ENCODE measurements around the gene PLEKHG1. TPM values are rescaled to one million over a fixed set of nuclear protein-coding genes. Genes with fewer than 3 reads are reported as not detected.

PLEKHG1 gene
- total and polyA plus RNA-seq, 2 of the 13 experiments (the other 11 are each of a cell fraction or from before 2014, with no cell fraction given), result 0.03 to 0.04 TPM

GRCh38 chr6:150617062-150617461 is 17.4 kb downstream of the PLEKHG1 start:
- POLR2A ChIA-PET, result no interaction called here
- in situ Hi-C loops (cut with HindIII; ENCODE audit: extremely low pct_ligation_motif_present, low pct_unique_long_range_greater_than_20kb), result no loop called here
- DNase-seq (ENCODE audit: low spot score) (no peak), ATAC-seq (no peak), FAIRE-seq (no peak)
- CTCF ChIA-PET (ENCODE audit: low intra/inter-chr PET ratio, low total read pairs), result no interaction called here
- intact Hi-C loops (cut with micrococcal nuclease; ENCODE audit: unreplicated experiment), result no loop called here
- Histone ChIP-seq H3K9me3 (ENCODE audit: low read length) (no peaks in the 10 kb centered on the region), H3K79me2 (ENCODE audit: insufficient read depth, low read length) (no peaks in the 10 kb centered on the region), H3K4me2 (ENCODE audit: low read depth, low read length) (no peak overlapping the region), H3K27me3 (ENCODE audit: control insufficient read depth in 1 of 2, insufficient read depth in 2 of 2, low read length in 2 of 2) (no peaks in the 10 kb centered on the region), H4K20me1 (ENCODE audit: insufficient read depth, low read length) (no peaks in the 10 kb centered on the region), H3K27ac (ENCODE audit: extremely low read length, insufficient read depth, low read length) (no peak overlapping the region), H3K9ac (ENCODE audit: insufficient read depth, low read depth, low read length) (no peak overlapping the region), H3K36me3 (replicated peaks in 1 of 2; ENCODE audit: control insufficient read depth in 1 of 2, insufficient read depth in 2 of 2, low read length in 2 of 2) (no peaks in the 10 kb centered on the region), H2AFZ (ENCODE audit: low read length) (no peak overlapping the region), H3K4me1 (ENCODE audit: insufficient read depth, low read length) (peaks cover 7% of the 10 kb centered on the region), H3K4me3 (replicated peaks in 1 of 3; ENCODE audit: insufficient read depth in 1 of 3, low read depth in 2 of 3, low read length in 3 of 3) (no peak overlapping the region)
- WGBS (ENCODE audit: low lambda C conversion rate), result 20% methylated on average over 3 of the region's 3 CpGs
- BruUV-seq (replicated peaks), result no TSS peak
- TF ChIP-seq MAFF (IDR thresholded peaks at IDR 0.05; ENCODE audit: low read depth, low read length) (0 out of 2 replicates have a peak, but pooled peaks have one; percentile 7), HNF4A (CRISPR knock-in tag; IDR thresholded peaks at IDR 0.05) (no peak), ZBTB8A (CRISPR knock-in tag; IDR thresholded peaks at IDR 0.05; ENCODE audit: borderline replicate concordance, low read depth) (no peak), MAFK (conservative IDR thresholded peaks at IDR 0.05 in 1 of 2, IDR thresholded peaks at IDR 0.05 in 1 of 2; ENCODE audit: low read length in 2 of 2) (peak; percentile 6 to 7; a peak in 1 of 4 replicates)

- no peak for FAIRE-seq
- Histone ChIP-seq H3K9ac (ENCODE audit: insufficient read depth, low read depth, low read length) (no peak overlapping the region), H3K4me2 (ENCODE audit: low read depth, low read length) (no peak overlapping the region), H4K20me1 (ENCODE audit: insufficient read depth, low read length) (no peaks in the 10 kb centered on the region), H3K27ac (ENCODE audit: extremely low read length, insufficient read depth, low read length) (no peak overlapping the region), H3K9me3 (ENCODE audit: low read length) (no peaks in the 10 kb centered on the region), H2AFZ (ENCODE audit: low read length) (no peak overlapping the region), H3K4me3 (replicated peaks in 1 of 3; ENCODE audit: insufficient read depth in 1 of 3, low read depth in 2 of 3, low read length in 3 of 3) (no peak overlapping the region), H3K79me2 (ENCODE audit: insufficient read depth, low read length) (no peaks in the 10 kb centered on the region), H3K36me3 (replicated peaks in 1 of 2; ENCODE audit: control insufficient read depth in 1 of 2, insufficient read depth in 2 of 2, low read length in 2 of 2) (no peaks in the 10 kb centered on the region), H3K27me3 (ENCODE audit: control insufficient read depth in 1 of 2, insufficient read depth in 2 of 2, low read length in 2 of 2) (no peaks in the 10 kb centered on the region), H3K4me1 (ENCODE audit: insufficient read depth, low read length) (peaks cover 7% of the 10 kb centered on the region)
- TF ChIP-seq HNF1A (IDR thresholded peaks at IDR 0.05; ENCODE audit: low read depth) (0 out of 2 replicates have a peak, but pooled peaks have one; percentile 14), HNF1A (CRISPR knock-in tag; IDR thresholded peaks at IDR 0.05; ENCODE audit: borderline replicate concordance) (no peak), HOXA7 (CRISPR knock-in tag; IDR thresholded peaks at IDR 0.05) (no peak), KDM3A (CRISPR knock-in tag; IDR thresholded peaks at IDR 0.05; ENCODE audit: low read depth) (no peak), FLYWCH1 (CRISPR knock-in tag; IDR thresholded peaks at IDR 0.05) (no peak), ZNF761 (CRISPR knock-in tag; conservative IDR thresholded peaks at IDR 0.05) (no peak)
- DNase-seq (ENCODE audit: low spot score), result no peak
- in situ Hi-C loops (cut with HindIII; ENCODE audit: extremely low pct_ligation_motif_present, low pct_unique_long_range_greater_than_20kb), result no loop called here
- no peak for ATAC-seq
- BruUV-seq (replicated peaks), result no TSS peak
- intact Hi-C loops (cut with micrococcal nuclease; ENCODE audit: unreplicated experiment), result no loop called here
- CTCF ChIA-PET (ENCODE audit: low intra/inter-chr PET ratio, low total read pairs), result no interaction called here
- POLR2A ChIA-PET, result no interaction called here
- 47% methylated on average over 6 of the region's 6 CpGs for WGBS (ENCODE audit: low lambda C conversion rate)
Measured at GRCh38 chr6:150617496-150618460, 18.1 kb downstream of the PLEKHG1 start.

Data from HepG2 (cell line).